GM12865 (cell line): ENCODE measurements around the gene FRAS1.

Experiments used
- DNase-seq: peaks from one replicate; pipeline ENCODE4 v3.0.0; 2010; ENCODE audit warnings: low read depth
- H3K4me3 ChIP-seq: 2 replicates; pipeline ENCODE4 v1.5.1; 2011; ENCODE audit warnings: mild to moderate bottlenecking, low read depth, low read length, control low read depth
- CTCF ChIP-seq: IDR thresholded peaks from 2 replicates; pipeline ENCODE4 v1.5.1; 2011; ENCODE audit warnings: low read length, control low read depth, low read depth, inconsistent platforms; ENCODE audit not compliant: insufficient read depth; ENCODE audit errors: missing control alignments

FRAS1 gene

GRCh38 chr4:78468272-78468671 lies 411.1 kb downstream of the FRAS1 start:
- TF ChIP-seq CTCF, result no peak
- no peak overlapping the region for H3K4me3 ChIP-seq
- DNase-seq, result no peak

- H3K4me3 ChIP-seq, result no peak overlapping the region
- DNase-seq, result no peak
- TF ChIP-seq CTCF, result no peak
Observed at GRCh38 chr4:78476108-78476704, 419.1 kb downstream of the FRAS1 start.

GRCh38 chr4:78477276-78477675 lies 420.2 kb downstream of the FRAS1 start:
- DNase-seq, result no peak
- TF ChIP-seq CTCF, result no peak
- H3K4me3 ChIP-seq, result no peak overlapping the region

GRCh38 chr4:78478523-78478922 lies 421.4 kb downstream of the FRAS1 start:
- DNase-seq, result no peak
- H3K4me3 ChIP-seq, result no peak overlapping the region
- no peak for TF ChIP-seq CTCF

GRCh38 chr4:78480286-78480685 lies 423.2 kb downstream of the FRAS1 start:
- TF ChIP-seq CTCF, result no peak
- DNase-seq, result no peak

GRCh38 chr4:78481180-78481579 lies 424.1 kb downstream of the FRAS1 start:
- no peak overlapping the region for H3K4me3 ChIP-seq
- no peak for DNase-seq
- TF ChIP-seq CTCF, result no peak

More at GRCh38 chr4:78480286-78480685, 423.2 kb downstream of the FRAS1 start:
- no peak overlapping the region for H3K4me3 ChIP-seq

- H3K4me3 ChIP-seq, result no peak overlapping the region
- no peak for DNase-seq
- no peak for TF ChIP-seq CTCF
Observed at GRCh38 chr4:78482281-78482680, 425.2 kb downstream of the FRAS1 start.
